Upper lobe of right lung (tissue), 1 donor: ENCODE data around the gene ZNF441. TPM values are rescaled to one million over a fixed set of nuclear protein-coding genes. Genes with fewer than 3 reads are reported as not detected.

Experiments
- ATAC-seq: fragments of 200-7000 bp; cut with Tn5 transposase; one replicate; pipeline ENCODE4 v1.9.1; 2020; ENCODE audit warnings: mild to moderate bottlenecking, moderate library complexity
- DNase-seq: peaks from one replicate; pipeline ENCODE4 v3.0.0-alpha.2; 2020
- H3K27ac ChIP-seq: fragments of 200-600 bp; one replicate; pipeline ENCODE4 v1.8.0; 2022
- H3K27me3 ChIP-seq: fragments of 200-600 bp; one replicate; pipeline ENCODE4 v1.8.0; 2022; ENCODE audit warnings: mild to moderate bottlenecking
- H3K36me3 ChIP-seq: fragments of 200-600 bp; one replicate; pipeline ENCODE4 v1.8.0; 2022
- H3K4me1 ChIP-seq: fragments of 200-600 bp; one replicate; pipeline ENCODE4 v1.8.0; 2022
- H3K4me3 ChIP-seq: fragments of 200-600 bp; one replicate; pipeline ENCODE4 v1.8.0; 2022; ENCODE audit warnings: mild to moderate bottlenecking
- H3K9me3 ChIP-seq: fragments of 200-600 bp; one replicate; pipeline ENCODE4 v1.8.0; 2022
- intact Hi-C: fragments of 100-400 bp; cut with DNase I; formaldehyde crosslinking; loops from one replicate; pipeline ENCODE4 v1.11.0; 2022
- total RNA-seq: library from RNA; stranded (reverse); fragmentation: NEBNext Ultra II Directional; extraction: Animal tissue kit (Norgen Biotek cat#: 25700); gene quantifications from one replicate; pipeline ENCODE4 v1.2.1, GENCODE V29; 2021
- TF ChIP-seq, protein P1 (sequence below): fragments of 200-600 bp; IDR thresholded peaks from one replicate; pipeline ENCODE4 v1.8.0; 2022; ENCODE audit warnings: antibody characterized with exemption
- donor health status: DM: no; HTN: yes; CAD: no; lungs with severe emphysema.

The ZNF441 gene
- total RNA-seq, 1 donor from 2014 or later = 10.0 TPM

- Histone ChIP-seq H3K4me1 (peaks cover 6% of the 10 kb centered on the region), H3K27ac (no peak overlapping the region), H3K4me3 (no peak overlapping the region), H3K27me3 (no peaks in the 10 kb centered on the region), H3K9me3 (no peaks in the 10 kb centered on the region), H3K36me3 (no peaks in the 10 kb centered on the region)
- peak; percentile 88 for DNase-seq
- TF ChIP-seq, protein P1, sequence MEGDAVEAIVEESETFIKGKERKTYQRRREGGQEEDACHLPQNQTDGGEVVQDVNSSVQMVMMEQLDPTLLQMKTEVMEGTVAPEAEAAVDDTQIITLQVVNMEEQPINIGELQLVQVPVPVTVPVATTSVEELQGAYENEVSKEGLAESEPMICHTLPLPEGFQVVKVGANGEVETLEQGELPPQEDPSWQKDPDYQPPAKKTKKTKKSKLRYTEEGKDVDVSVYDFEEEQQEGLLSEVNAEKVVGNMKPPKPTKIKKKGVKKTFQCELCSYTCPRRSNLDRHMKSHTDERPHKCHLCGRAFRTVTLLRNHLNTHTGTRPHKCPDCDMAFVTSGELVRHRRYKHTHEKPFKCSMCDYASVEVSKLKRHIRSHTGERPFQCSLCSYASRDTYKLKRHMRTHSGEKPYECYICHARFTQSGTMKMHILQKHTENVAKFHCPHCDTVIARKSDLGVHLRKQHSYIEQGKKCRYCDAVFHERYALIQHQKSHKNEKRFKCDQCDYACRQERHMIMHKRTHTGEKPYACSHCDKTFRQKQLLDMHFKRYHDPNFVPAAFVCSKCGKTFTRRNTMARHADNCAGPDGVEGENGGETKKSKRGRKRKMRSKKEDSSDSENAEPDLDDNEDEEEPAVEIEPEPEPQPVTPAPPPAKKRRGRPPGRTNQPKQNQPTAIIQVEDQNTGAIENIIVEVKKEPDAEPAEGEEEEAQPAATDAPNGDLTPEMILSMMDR = peak; percentile 88
- intact Hi-C loops = no loop called here
- ATAC-seq = peak; percentile 96
These were observed 30.7 kb downstream of the ZNF441 start for GRCh38 chr19:11797491-11797890.

DNA sequence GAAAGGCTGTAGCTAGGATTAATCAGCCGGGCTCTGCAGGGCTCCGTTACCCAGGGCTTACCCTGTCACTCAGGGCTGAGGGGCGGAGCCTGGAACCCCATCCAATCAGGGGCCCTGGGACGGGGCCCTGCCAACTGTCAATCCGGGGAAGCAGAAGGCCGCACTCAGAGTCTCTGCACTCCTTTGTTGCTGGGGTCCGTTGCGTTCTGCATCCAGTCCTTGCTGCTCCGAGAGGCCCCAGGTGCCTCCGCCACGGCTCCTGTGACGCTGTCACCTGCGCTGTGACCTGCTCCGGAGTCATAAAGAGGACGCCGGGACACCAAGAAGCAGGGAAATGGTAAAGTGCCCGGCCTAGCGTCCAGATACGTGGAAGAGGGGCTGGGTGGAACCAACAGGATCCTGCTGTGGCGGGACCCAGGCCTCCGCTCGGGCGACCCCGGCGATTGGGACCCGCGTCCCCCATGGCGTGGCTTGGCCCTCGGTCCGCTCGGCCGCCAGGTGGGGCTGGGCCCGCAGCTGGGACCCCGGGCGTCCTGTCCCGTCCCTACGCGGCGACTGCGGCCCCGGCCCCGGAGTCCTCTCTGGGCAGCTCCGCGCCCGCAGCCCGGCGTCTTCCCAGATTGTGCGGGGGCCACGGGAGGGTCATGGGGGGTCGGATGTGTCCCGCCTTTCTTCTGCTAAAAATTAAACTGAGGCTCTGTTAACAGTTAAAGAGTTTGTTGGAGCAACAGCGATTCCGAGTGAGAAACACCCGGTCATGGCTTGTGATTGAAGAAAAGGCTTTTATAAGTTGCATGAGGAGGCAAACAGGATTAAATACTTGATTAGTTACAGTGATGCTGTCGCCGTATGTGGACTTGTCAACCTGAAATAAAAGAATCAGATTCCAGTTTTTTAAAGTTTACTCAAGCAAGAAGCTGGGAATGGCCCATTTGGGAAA, 31.9 kb downstream of the ZNF441 start, which contains the start of gene ZNF491:
TSS of gene ZNF491 (plus strand) at position 133 of the 940 bp plus-strand sequence. CDS start 7,431 bp downstream, outside the sequence.
- peak; percentile 99 for ATAC-seq
- DNase-seq = peak; percentile 96
- intact Hi-C loops = no loop called here

GRCh38 chr19:11806354-11807098, 39.7 kb downstream of the ZNF441 start:
- TF ChIP-seq, protein P1 = no peak
- no peaks in the 10 kb centered on the region for H3K4me1 ChIP-seq

More for the DNA sequence above, 31.9 kb downstream of the ZNF441 start, which contains the start of gene ZNF491:
- peaks cover 6% of the 10 kb centered on the region for H3K4me1 ChIP-seq
- peak within 1 kb of the TSS; percentile 88 for H3K4me3 ChIP-seq
- H3K36me3 ChIP-seq = no peaks in the 10 kb centered on the region
- H3K27me3 ChIP-seq = no peaks in the 10 kb centered on the region
- TF ChIP-seq, protein P1 = peak; percentile 34
- no peaks in the 10 kb centered on the region for H3K9me3 ChIP-seq
- peak within 1 kb of the TSS; percentile 81 for H3K27ac ChIP-seq

GRCh38 chr19:11807099-11807380, 40.2 kb downstream of the ZNF441 start:
- ATAC-seq (no peak), DNase-seq (no peak)
- TF ChIP-seq, protein P1 = no peak
- Histone ChIP-seq H3K4me1 (no peaks in the 10 kb centered on the region), H3K27me3 (no peaks in the 10 kb centered on the region), H3K9me3 (peaks cover 29% of the 10 kb centered on the region), H3K27ac (no peak overlapping the region), H3K4me3 (no peak overlapping the region), H3K36me3 (peaks cover 5% of the 10 kb centered on the region)
- intact Hi-C loops = no loop called here

More at GRCh38 chr19:11806354-11807098, 39.7 kb downstream of the ZNF441 start:
- Histone ChIP-seq H3K27me3 (no peaks in the 10 kb centered on the region), H3K4me3 (no peak overlapping the region), H3K9me3 (peaks cover 29% of the 10 kb centered on the region), H3K36me3 (peaks cover 5% of the 10 kb centered on the region), H3K27ac (no peak overlapping the region)
- ATAC-seq = no peak
- intact Hi-C loops = no loop called here
- DNase-seq = no peak

GRCh38 chr19:11813703-11814028, 46.9 kb downstream of the ZNF441 start:
- H3K4me3 ChIP-seq = peak overlapping the region; percentile 86
- H3K27me3 ChIP-seq = no peaks in the 10 kb centered on the region
- H3K36me3 ChIP-seq = no peaks in the 10 kb centered on the region
- intact Hi-C loops = no loop called here
- H3K27ac ChIP-seq = peak overlapping the region; percentile 93
- TF ChIP-seq, protein P1 = no peak
- DNase-seq (no peak), ATAC-seq (peak; percentile 54)
- no peaks in the 10 kb centered on the region for H3K9me3 ChIP-seq
- H3K4me1 ChIP-seq = peaks cover 9% of the 10 kb centered on the region
